ENCODE measurements around the gene RPS6KB2. TPM values are rescaled to one million over a fixed set of nuclear protein-coding genes. Genes with fewer than 3 reads are reported as not detected.
A peak's percentile ranks its signal among the peaks of the same experiment; 100 is the strongest.

Gene RPS6KB2
- total and polyA plus RNA-seq, 10 of the 15 experiments (the other 5 are each of a cell fraction or from before 2014, with no cell fraction given): 0.39 to 101 (median 58.4) TPM

DNA sequence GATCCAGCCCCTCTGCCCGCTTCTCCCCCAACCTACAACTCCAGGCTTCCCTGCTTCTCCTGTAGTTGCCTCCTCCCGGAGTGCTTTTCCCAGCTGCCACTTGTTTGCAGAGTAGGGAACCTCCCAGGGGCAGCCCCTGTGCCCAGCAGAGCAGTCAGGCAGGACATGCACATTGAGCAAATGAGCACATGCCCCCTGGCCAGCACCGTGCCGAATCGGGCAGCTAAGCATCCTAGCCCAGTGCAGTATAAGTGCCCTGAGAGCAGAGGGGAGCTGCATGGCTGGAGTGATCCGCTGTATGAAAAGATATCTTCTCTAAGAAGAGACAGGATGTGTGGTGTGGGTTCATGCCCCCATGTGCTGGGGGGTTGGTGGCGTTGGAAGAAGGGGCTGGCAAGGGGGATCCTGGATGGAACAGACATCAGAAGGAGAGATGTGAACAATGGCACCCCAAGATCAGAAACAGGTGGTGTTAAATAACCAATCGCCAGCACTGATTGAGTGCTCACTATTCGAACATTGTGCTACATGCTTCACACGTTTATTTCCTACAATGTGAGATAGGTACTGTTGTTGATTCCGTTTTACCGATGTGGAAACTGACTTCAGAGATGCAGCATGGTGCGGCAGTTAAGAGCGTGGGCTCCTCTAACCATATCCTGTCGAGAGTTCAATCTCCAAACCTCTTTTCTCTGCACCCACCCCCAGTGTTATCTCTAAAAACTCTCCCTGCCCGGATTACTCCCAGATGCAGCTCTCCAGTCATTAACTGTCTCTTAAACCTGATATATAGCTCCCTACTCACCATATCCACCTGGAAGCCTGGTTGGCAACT lies 55.8 kb downstream of the RPS6KB2 start (continued):
- no peak for TF ChIP-seq NR2C1 (IDR thresholded peaks at IDR 0.05)
- peak in 1 of 2 experiments; percentile 5; a peak in 1 of 4 replicates for TF ChIP-seq ETV6 (conservative IDR thresholded peaks at IDR 0.05 in 1 of 2, IDR thresholded peaks at IDR 0.05 in 1 of 2; ENCODE audit: borderline replicate concordance in 1 of 2, low read depth in 1 of 2)
- no peak for TF ChIP-seq NFXL1 (IDR thresholded peaks at IDR 0.05; ENCODE audit: borderline replicate concordance)
- TF ChIP-seq ZBED1 (IDR thresholded peaks at IDR 0.05; ENCODE audit: borderline replicate concordance): no peak; the same call in 1 of the 2 replicates
- no peak for TF ChIP-seq RAD51 (IDR thresholded peaks at IDR 0.05)
- TF ChIP-seq NBN (IDR thresholded peaks at IDR 0.05): no peak
- no peak for TF ChIP-seq FOXM1 (IDR thresholded peaks at IDR 0.05; ENCODE audit: low read depth, low read length)
- no peak for TF ChIP-seq RAD21 (IDR thresholded peaks at IDR 0.05; ENCODE audit: insufficient read depth, low read depth, low read length)
- no peak for TF ChIP-seq GATAD2B (conservative IDR thresholded peaks at IDR 0.05; ENCODE audit: low read depth)
- no peak for TF ChIP-seq BRCA1 (IDR thresholded peaks at IDR 0.05; ENCODE audit: low read depth, low read length)
- no peak for TF ChIP-seq CHD1 (IDR thresholded peaks at IDR 0.05; ENCODE audit: low read depth, low read length)
- TF ChIP-seq, protein P1, sequence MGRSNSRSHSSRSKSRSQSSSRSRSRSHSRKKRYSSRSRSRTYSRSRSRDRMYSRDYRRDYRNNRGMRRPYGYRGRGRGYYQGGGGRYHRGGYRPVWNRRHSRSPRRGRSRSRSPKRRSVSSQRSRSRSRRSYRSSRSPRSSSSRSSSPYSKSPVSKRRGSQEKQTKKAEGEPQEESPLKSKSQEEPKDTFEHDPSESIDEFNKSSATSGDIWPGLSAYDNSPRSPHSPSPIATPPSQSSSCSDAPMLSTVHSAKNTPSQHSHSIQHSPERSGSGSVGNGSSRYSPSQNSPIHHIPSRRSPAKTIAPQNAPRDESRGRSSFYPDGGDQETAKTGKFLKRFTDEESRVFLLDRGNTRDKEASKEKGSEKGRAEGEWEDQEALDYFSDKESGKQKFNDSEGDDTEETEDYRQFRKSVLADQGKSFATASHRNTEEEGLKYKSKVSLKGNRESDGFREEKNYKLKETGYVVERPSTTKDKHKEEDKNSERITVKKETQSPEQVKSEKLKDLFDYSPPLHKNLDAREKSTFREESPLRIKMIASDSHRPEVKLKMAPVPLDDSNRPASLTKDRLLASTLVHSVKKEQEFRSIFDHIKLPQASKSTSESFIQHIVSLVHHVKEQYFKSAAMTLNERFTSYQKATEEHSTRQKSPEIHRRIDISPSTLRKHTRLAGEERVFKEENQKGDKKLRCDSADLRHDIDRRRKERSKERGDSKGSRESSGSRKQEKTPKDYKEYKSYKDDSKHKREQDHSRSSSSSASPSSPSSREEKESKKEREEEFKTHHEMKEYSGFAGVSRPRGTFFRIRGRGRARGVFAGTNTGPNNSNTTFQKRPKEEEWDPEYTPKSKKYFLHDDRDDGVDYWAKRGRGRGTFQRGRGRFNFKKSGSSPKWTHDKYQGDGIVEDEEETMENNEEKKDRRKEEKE (IDR thresholded peaks at IDR 0.05): no peak
